ENCODE results near the gene SAMD13.

The SAMD13 gene

DNA sequence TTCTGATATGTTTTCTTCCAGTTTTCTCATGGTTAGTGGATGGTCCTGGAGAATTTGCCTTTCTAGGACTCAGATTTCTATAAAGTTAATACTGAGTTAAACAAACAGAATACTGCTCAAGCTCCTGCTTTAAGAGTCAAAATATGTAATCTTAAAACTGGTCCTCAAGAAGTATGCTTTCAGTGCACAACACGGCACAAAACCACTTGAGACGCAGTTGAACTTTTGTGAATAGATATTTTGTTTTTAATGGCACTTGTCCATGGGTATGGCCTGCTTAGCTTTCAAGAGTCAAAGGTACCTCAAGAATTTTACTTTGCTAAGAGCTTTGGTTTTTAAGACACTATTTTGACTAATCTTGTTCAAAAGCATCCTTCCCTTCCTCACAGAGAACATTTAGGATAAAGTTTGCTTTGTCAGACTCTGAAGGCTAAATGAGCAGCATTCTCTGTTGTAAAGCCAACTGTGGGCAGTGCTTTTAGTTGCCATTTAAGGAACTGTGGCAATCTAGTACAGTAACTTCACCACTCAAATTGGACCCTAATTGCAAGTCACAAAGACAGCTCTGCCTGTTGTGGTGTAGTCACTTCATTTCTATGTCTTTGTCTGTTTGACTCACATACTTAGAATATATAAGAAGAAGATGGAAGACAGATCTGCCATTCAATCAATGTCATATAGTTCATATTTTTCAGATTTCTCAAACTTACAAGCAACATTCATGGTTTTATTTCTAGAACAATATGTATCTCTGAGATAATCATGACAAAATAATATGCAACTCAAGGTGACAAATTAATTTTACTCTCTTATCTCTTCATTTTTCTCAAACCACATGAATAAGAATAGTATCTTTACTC is 28.8 kb downstream of the SAMD13 start:
- Histone ChIP-seq H3K4me2 (no peak overlapping the region), H3K36me3 (no peaks in the 10 kb centered on the region), H3K27ac (no peak overlapping the region), H3K4me1 (no peaks in the 10 kb centered on the region), H4K20me1 (no peaks in the 10 kb centered on the region), H3K27me3 (no peaks in the 10 kb centered on the region), H3K4me3 (no peak overlapping the region), H3K9me3 (no peaks in the 10 kb centered on the region), H3K9ac (no peak overlapping the region)
- no peak for TF ChIP-seq Cebpa-rat (IDR thresholded peaks at IDR 0.05)

DNA sequence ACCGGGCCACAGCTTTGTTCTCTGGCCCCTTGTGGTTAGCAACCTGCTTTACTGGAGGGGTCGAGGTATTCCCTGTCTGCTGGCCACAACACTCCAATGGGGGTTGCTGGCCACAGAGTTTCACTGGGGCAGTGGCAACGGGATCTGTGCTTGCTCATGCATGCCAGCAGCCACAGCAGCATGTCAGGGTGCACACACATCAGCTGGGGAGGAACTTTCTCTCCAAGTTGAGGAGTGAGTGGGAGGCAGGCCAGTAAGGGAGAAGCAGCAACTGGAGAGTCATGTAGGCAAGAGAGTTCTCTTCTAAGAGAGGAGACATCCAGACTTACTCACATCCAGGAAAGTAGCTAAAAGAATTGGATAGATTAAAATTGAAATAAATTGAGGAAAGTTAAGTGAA is 38.0 kb downstream of the SAMD13 start:
- H3K36me3 ChIP-seq, result no peaks in the 10 kb centered on the region
- H3K9me3 ChIP-seq, result peaks cover 21% of the 10 kb centered on the region
- H3K27me3 ChIP-seq, result no peaks in the 10 kb centered on the region
- H4K20me1 ChIP-seq, result no peaks in the 10 kb centered on the region
- H3K4me3 ChIP-seq, result no peak overlapping the region
- no peaks in the 10 kb centered on the region for H3K4me1 ChIP-seq
- no peak overlapping the region for H3K4me2 ChIP-seq
- no peak overlapping the region for H3K9ac ChIP-seq
- no peak for TF ChIP-seq Cebpa-rat (IDR thresholded peaks at IDR 0.05)
- H3K27ac ChIP-seq, result no peak overlapping the region

DNA sequence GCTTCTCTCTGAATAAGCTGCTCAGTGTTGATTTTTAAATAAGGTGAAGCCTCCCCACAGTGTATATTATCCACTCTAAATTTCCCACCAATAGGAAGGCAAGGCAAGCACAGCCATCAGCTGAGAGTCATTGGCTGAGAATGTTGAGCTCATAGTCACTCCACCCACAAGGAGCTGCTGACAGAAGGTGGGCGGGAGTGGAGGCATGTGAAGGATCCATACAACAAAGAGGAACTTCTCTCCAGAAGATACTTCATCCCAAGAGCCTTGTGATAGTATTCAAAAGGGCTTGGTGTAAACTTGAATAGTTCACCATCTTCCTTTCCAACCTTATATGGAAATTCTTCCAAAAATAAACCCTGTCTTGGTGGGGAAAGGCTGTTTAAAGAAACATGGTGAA is 42.8 kb downstream of the SAMD13 start:
- TF ChIP-seq Cebpa-rat (IDR thresholded peaks at IDR 0.05), result no peak
- Histone ChIP-seq H3K9ac (no peak overlapping the region), H3K4me3 (no peak overlapping the region), H3K4me1 (no peaks in the 10 kb centered on the region), H3K27me3 (no peaks in the 10 kb centered on the region), H3K4me2 (no peak overlapping the region), H3K27ac (no peak overlapping the region), H3K9me3 (no peaks in the 10 kb centered on the region), H3K36me3 (no peaks in the 10 kb centered on the region), H4K20me1 (no peaks in the 10 kb centered on the region)

DNA sequence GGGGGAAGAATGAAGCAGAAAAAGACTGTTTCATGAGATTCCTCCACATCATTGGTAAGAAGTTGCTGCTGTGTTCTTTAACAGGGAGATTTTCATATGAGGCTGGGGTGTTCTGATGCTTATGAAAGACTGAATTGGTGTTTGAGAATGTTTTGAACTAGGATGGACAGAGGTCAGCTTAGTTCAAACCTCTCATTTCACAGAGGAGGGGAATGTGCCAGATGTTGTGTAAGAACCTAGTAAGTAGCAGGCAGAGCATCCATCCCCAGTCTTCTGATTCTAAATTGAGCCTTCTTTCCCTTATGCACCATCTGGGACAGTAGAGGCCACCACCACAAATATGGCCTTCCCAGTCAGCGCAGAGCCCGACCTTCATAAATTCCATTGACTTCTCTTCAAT is 43.7 kb downstream of the SAMD13 start:
- no peaks in the 10 kb centered on the region for H3K36me3 ChIP-seq
- no peak for TF ChIP-seq Cebpa-rat (IDR thresholded peaks at IDR 0.05)
- no peak overlapping the region for H3K4me2 ChIP-seq
- no peak overlapping the region for H3K27ac ChIP-seq
- no peak overlapping the region for H3K4me3 ChIP-seq
- H3K9ac ChIP-seq, result no peak overlapping the region
- H4K20me1 ChIP-seq, result no peaks in the 10 kb centered on the region
- H3K27me3 ChIP-seq, result no peaks in the 10 kb centered on the region
- H3K4me1 ChIP-seq, result no peaks in the 10 kb centered on the region
- H3K9me3 ChIP-seq, result no peaks in the 10 kb centered on the region

DNA sequence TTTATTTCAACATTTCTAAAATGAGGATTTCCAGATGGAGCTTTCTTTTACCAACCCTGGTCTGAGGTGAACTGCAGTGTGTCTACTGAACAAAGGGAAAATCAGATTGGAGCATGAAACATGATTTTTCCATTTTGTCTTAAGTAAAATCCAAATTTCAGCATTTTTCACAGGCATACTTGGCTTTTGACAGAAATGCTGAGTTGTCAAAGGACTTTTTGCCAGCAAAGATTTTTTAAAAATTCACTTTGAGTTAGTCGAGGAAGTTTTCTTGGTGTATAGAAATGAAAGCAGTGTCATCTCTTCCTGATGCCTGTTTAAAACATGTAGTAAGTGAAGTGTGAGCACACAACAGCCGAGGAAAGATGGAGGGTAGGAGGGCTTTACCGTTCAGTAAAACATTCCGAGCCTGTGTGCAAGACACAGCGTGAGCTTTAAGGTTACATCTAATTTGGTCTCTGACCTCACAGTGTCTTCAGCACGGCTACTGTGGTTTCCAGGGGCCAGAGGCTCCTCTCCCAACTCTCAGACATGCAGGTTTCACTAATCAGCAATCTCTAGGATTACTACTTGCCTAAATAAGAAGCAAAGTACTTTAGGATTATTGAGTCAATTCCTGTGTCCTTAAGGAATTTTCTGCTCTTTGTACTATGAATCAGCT is 45.9 kb downstream of the SAMD13 start:
- H3K36me3 ChIP-seq, result no peaks in the 10 kb centered on the region
- no peak overlapping the region for H3K4me2 ChIP-seq
- H3K27me3 ChIP-seq, result no peaks in the 10 kb centered on the region
- no peaks in the 10 kb centered on the region for H3K9me3 ChIP-seq
- TF ChIP-seq Cebpa-rat (IDR thresholded peaks at IDR 0.05), result no peak
- H3K9ac ChIP-seq, result no peak overlapping the region
- H3K4me3 ChIP-seq, result no peak overlapping the region
- no peak overlapping the region for H3K27ac ChIP-seq
- H4K20me1 ChIP-seq, result no peaks in the 10 kb centered on the region
- H3K4me1 ChIP-seq, result no peaks in the 10 kb centered on the region

DNA sequence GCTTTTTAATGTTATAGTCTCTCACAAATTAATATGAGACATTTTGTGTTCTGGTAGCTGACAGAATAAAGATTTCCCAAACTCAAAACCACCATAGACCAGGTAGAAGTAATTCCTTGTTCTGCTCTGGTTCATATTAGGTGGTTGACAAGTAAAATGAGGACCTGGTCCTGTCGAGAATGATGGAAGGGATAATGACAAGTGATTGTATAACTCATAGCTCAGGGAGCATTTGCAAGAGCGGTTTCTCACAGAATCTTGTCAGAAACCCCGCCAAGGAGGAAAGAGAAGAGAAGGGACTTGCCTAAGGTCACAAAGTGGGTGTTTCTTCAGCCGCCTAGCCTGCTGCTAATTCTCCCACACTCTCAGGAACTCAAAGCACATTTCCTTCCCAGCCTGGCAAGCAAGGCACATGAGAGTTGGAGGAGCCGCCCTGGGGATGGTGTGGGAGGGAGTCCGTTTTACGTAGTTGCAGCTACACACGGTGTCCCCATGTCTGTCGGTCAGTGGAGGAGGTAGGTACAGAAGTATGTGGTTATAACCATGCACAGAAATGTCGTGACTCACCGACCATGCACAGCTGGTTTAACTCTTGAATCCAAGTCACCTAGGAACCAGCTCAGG is 46.5 kb downstream of the SAMD13 start:
- no peak overlapping the region for H3K9ac ChIP-seq
- H3K27ac ChIP-seq, result no peak overlapping the region
- no peaks in the 10 kb centered on the region for H4K20me1 ChIP-seq
- no peaks in the 10 kb centered on the region for H3K27me3 ChIP-seq
- no peaks in the 10 kb centered on the region for H3K4me1 ChIP-seq
- no peaks in the 10 kb centered on the region for H3K9me3 ChIP-seq
- no peak overlapping the region for H3K4me3 ChIP-seq
- no peak overlapping the region for H3K4me2 ChIP-seq
- TF ChIP-seq Cebpa-rat (IDR thresholded peaks at IDR 0.05), result no peak
- H3K36me3 ChIP-seq, result no peaks in the 10 kb centered on the region

DNA sequence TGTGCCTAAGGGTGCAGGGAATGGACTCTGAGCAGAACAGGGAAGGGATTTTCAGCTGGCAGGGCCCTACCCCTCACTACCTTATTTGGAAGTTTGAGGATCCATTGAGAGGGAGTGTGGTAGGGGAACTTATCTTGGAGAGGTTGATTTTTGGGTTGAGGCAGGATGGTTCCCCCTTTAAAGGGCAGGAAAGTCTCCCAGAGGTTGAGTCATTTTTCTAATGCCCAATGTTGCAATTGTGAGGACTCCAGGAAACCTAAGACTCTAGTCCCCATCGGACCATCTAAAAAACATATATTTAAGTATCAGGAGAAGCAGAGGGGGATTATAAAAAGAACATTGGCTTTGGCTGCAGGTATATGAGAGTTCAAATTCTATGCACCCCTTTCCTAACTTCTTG is 47.3 kb downstream of the SAMD13 start:
- H3K4me2 ChIP-seq, result no peak overlapping the region

DNA sequence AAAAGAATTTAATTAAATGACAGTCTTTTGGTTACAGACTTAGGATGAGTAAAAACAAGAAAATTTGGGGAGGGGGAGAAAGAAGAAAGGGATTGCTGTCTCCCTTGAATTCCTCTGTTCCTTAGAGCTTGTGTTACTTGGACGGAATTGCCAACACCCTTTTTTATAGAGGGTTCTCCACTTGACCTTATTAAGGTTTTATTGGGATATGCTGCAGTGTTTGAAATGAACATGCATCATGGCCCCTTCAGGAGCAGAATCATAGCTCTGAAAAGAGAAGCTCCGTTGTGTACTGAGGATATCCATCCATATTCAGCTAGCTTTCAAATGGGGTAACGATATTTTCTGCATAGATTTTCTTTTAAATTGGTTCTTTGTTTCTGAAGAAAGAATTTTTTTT is 48.6 kb downstream of the SAMD13 start:
- TF ChIP-seq Cebpa-rat (IDR thresholded peaks at IDR 0.05), result no peak
- H4K20me1 ChIP-seq, result no peaks in the 10 kb centered on the region
- H3K9ac ChIP-seq, result no peak overlapping the region
- no peak overlapping the region for H3K4me3 ChIP-seq
- no peaks in the 10 kb centered on the region for H3K4me1 ChIP-seq
- no peaks in the 10 kb centered on the region for H3K9me3 ChIP-seq
- H3K36me3 ChIP-seq, result no peaks in the 10 kb centered on the region
- H3K27ac ChIP-seq, result no peak overlapping the region
- no peaks in the 10 kb centered on the region for H3K27me3 ChIP-seq
- no peak overlapping the region for H3K4me2 ChIP-seq

More for the DNA sequence above, 47.3 kb downstream of the SAMD13 start:
- Histone ChIP-seq H4K20me1 (no peaks in the 10 kb centered on the region), H3K4me3 (no peak overlapping the region), H3K27me3 (no peaks in the 10 kb centered on the region), H3K27ac (no peak overlapping the region), H3K36me3 (no peaks in the 10 kb centered on the region), H3K4me1 (no peaks in the 10 kb centered on the region), H3K9ac (no peak overlapping the region), H3K9me3 (no peaks in the 10 kb centered on the region)
- TF ChIP-seq Cebpa-rat (IDR thresholded peaks at IDR 0.05), result no peak

DNA sequence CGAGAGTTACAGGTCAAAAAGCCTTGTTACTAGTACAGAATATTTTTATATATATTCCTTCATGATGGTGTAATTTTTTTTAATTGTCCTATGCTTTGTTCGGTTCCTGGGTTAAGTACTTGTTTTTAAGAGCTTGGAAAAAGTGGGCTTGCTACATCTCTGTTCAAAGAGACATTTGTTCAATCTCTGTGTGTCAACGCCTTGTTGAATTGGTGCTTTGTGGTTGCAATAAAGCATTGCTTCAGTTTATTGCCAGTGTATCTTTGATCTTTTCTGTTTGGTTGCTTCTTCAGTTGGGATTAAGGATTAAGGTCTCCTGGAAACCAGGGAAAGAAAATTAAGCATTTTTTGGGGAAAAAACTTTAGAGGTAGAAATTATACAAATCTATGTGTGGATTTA is 49.0 kb downstream of the SAMD13 start:
- Histone ChIP-seq H3K27me3 (no peaks in the 10 kb centered on the region), H3K9ac (no peak overlapping the region), H3K4me1 (no peaks in the 10 kb centered on the region), H3K4me2 (no peak overlapping the region), H3K27ac (no peak overlapping the region), H3K4me3 (no peak overlapping the region), H3K9me3 (no peaks in the 10 kb centered on the region), H4K20me1 (no peaks in the 10 kb centered on the region), H3K36me3 (no peaks in the 10 kb centered on the region)
- TF ChIP-seq Cebpa-rat (IDR thresholded peaks at IDR 0.05), result no peak
